ENCODE results near the gene DVL2. TPM values are rescaled to one million over a fixed set of nuclear protein-coding genes. Genes with fewer than 3 reads are reported as not detected.
"Not testable (repeated sequence)": the region's sequence is repeated elsewhere in the genome, so short reads cannot be mapped to it uniquely, and the experiment has no call there.

Gene DVL2
- total RNA-seq, 1 donor from 2014 or later, result 79.1 TPM

GRCh38 chr17:7250695-7251627 is 16.6 kb upstream of the DVL2 start:
- H3K4me3 Mint-ChIP-seq (ENCODE audit: unreplicated experiment), result peak overlapping the region; percentile 97
- DNase-seq, result peak; percentile 27
- peaks cover 23% of the 10 kb centered on the region for H3K27me3 Mint-ChIP-seq (ENCODE audit: unreplicated experiment)
- peak overlapping the region; percentile 99 for H3K27ac Mint-ChIP-seq (ENCODE audit: unreplicated experiment)
- H3K9me3 Mint-ChIP-seq (ENCODE audit: unreplicated experiment), result peaks cover 23% of the 10 kb centered on the region
- peaks cover 4% of the 10 kb centered on the region for H3K36me3 Mint-ChIP-seq (ENCODE audit: unreplicated experiment)
- peaks cover 38% of the 10 kb centered on the region for H3K4me1 Mint-ChIP-seq (ENCODE audit: low read depth, unreplicated experiment)
- TF ChIP-seq CTCF (IDR thresholded peaks at IDR 0.05; ENCODE audit: partially characterized antibody, unreplicated experiment), result no peak

- no peak for TF ChIP-seq CTCF (IDR thresholded peaks at IDR 0.05; ENCODE audit: partially characterized antibody, unreplicated experiment)
- Mint-ChIP-seq H3K27me3 (ENCODE audit: unreplicated experiment) (peaks cover 23% of the 10 kb centered on the region), H3K27ac (ENCODE audit: unreplicated experiment) (peak overlapping the region; percentile 99), H3K36me3 (ENCODE audit: unreplicated experiment) (peaks cover 4% of the 10 kb centered on the region), H3K9me3 (ENCODE audit: unreplicated experiment) (peaks cover 23% of the 10 kb centered on the region), H3K4me3 (ENCODE audit: unreplicated experiment) (peak overlapping the region; percentile 97), H3K4me1 (ENCODE audit: low read depth, unreplicated experiment) (peaks cover 41% of the 10 kb centered on the region)
- DNase-seq, result no peak
Measured at GRCh38 chr17:7249830-7250229, 15.5 kb upstream of the DVL2 start.

GRCh38 chr17:7249214-7249613 is 14.9 kb upstream of the DVL2 start:
- H3K4me3 Mint-ChIP-seq (ENCODE audit: unreplicated experiment), result peak overlapping the region; percentile 97
- DNase-seq, result no peak
- H3K9me3 Mint-ChIP-seq (ENCODE audit: unreplicated experiment), result peaks cover 23% of the 10 kb centered on the region
- H3K36me3 Mint-ChIP-seq (ENCODE audit: unreplicated experiment), result peaks cover 4% of the 10 kb centered on the region
- H3K4me1 Mint-ChIP-seq (ENCODE audit: low read depth, unreplicated experiment), result peaks cover 44% of the 10 kb centered on the region
- peak overlapping the region; percentile 99 for H3K27ac Mint-ChIP-seq (ENCODE audit: unreplicated experiment)
- no peak for TF ChIP-seq CTCF (IDR thresholded peaks at IDR 0.05; ENCODE audit: partially characterized antibody, unreplicated experiment)
- H3K27me3 Mint-ChIP-seq (ENCODE audit: unreplicated experiment), result peaks cover 20% of the 10 kb centered on the region

- no peak for TF ChIP-seq CTCF (IDR thresholded peaks at IDR 0.05; ENCODE audit: partially characterized antibody, unreplicated experiment)
- peaks cover 44% of the 10 kb centered on the region for H3K4me1 Mint-ChIP-seq (ENCODE audit: low read depth, unreplicated experiment)
- H3K4me3 Mint-ChIP-seq (ENCODE audit: unreplicated experiment), result peak overlapping the region; percentile 97
- H3K27ac Mint-ChIP-seq (ENCODE audit: unreplicated experiment), result peak overlapping the region; percentile 99
- peaks cover 23% of the 10 kb centered on the region for H3K9me3 Mint-ChIP-seq (ENCODE audit: unreplicated experiment)
- no peak for DNase-seq
- H3K27me3 Mint-ChIP-seq (ENCODE audit: unreplicated experiment), result peaks cover 20% of the 10 kb centered on the region
- H3K36me3 Mint-ChIP-seq (ENCODE audit: unreplicated experiment), result peaks cover 4% of the 10 kb centered on the region
Measured at GRCh38 chr17:7248796-7249195, 14.5 kb upstream of the DVL2 start.

GRCh38 chr17:7246779-7247178 is 12.5 kb upstream of the DVL2 start:
- peaks cover 4% of the 10 kb centered on the region for H3K36me3 Mint-ChIP-seq (ENCODE audit: unreplicated experiment)
- peak overlapping the region; percentile 94 for H3K27ac Mint-ChIP-seq (ENCODE audit: unreplicated experiment)
- no peak for TF ChIP-seq CTCF (IDR thresholded peaks at IDR 0.05; ENCODE audit: partially characterized antibody, unreplicated experiment)

GRCh38 chr17:7243838-7244237 is 9.5 kb upstream of the DVL2 start:
- H3K9me3 Mint-ChIP-seq (ENCODE audit: unreplicated experiment), result peaks cover 36% of the 10 kb centered on the region
- peaks cover 33% of the 10 kb centered on the region for H3K27me3 Mint-ChIP-seq (ENCODE audit: unreplicated experiment)
- H3K4me3 Mint-ChIP-seq (ENCODE audit: unreplicated experiment), result peak overlapping the region; percentile 99
- not testable (repeated sequence) for DNase-seq
- peak overlapping the region; percentile 86 for H3K27ac Mint-ChIP-seq (ENCODE audit: unreplicated experiment)
- peaks cover 35% of the 10 kb centered on the region for H3K4me1 Mint-ChIP-seq (ENCODE audit: low read depth, unreplicated experiment)
- H3K36me3 Mint-ChIP-seq (ENCODE audit: unreplicated experiment), result peaks cover 13% of the 10 kb centered on the region

More at GRCh38 chr17:7246779-7247178, 12.5 kb upstream of the DVL2 start:
- DNase-seq, result peak; percentile 54
- Mint-ChIP-seq H3K27me3 (ENCODE audit: unreplicated experiment) (peaks cover 29% of the 10 kb centered on the region), H3K4me1 (ENCODE audit: low read depth, unreplicated experiment) (peaks cover 40% of the 10 kb centered on the region), H3K9me3 (ENCODE audit: unreplicated experiment) (peaks cover 31% of the 10 kb centered on the region), H3K4me3 (ENCODE audit: unreplicated experiment) (peak overlapping the region; percentile 75)
